NCI-H146 (cell line): ENCODE results near the gene ASTL.

Experiments
- DNase-seq: peaks from one replicate; lab custom pipeline; 2025; lab: John Stamatoyannopoulos, UW

Gene ASTL

GRCh38 chr2:96083064-96083939, 55.0 kb downstream of the ASTL start:
- no peak for DNase-seq

GRCh38 chr2:96082211-96083063, 55.9 kb downstream of the ASTL start:
- no peak for DNase-seq

GRCh38 chr2:96081042-96081441, 57.3 kb downstream of the ASTL start:
- no peak for DNase-seq

GRCh38 chr2:96075199-96075771, 63.0 kb downstream of the ASTL start:
- no peak for DNase-seq

- DNase-seq = no peak
Measured at GRCh38 chr2:96074156-96074555, 64.1 kb downstream of the ASTL start.

- DNase-seq = no peak
Measured at GRCh38 chr2:96073170-96073775, 65.0 kb downstream of the ASTL start.
